Measurements from ENCODE around the gene PROSER3. TPM values are rescaled to one million over a fixed set of nuclear protein-coding genes. Genes with fewer than 3 reads are reported as not detected.

PROSER3 gene
- total RNA-seq, 4 donors from 2014 or later = 14.2 to 32.7 (median 19.9) TPM

GRCh38 chr19:35775046-35775297 lies 17.0 kb downstream of the PROSER3 start:
- no peaks in the 10 kb centered on the region for H3K27me3 ChIP-seq
- TF ChIP-seq CTCF (IDR thresholded peaks at IDR 0.05) (no peak), EP300 (IDR thresholded peaks at IDR 0.05) (no peak), POLR2A (IDR thresholded peaks at IDR 0.05) (no peak)
- no peak overlapping the region for H3K27ac ChIP-seq
- no peak for DNase-seq (ENCODE audit: low spot score in 2 of 2)
- WGBS, 2 donors = 26 to 32% methylated on average over 8 to 9 of the region's 9 CpGs
- peaks cover 0 to 30% (median 19%) of the 10 kb centered on the region in 4 donors for H3K4me1 ChIP-seq
- H3K4me3 ChIP-seq = peak overlapping the region; percentile 15 to 98 (median 84)
- no peaks in the 10 kb centered on the region for H3K9me3 ChIP-seq
- H3K36me3 ChIP-seq = peaks cover 0 to 26% (median 0%) of the 10 kb centered on the region in 3 donors

- peak within 1 kb of the TSS in 3 of 4 donors; percentile 60 to 87 (median 63) for H3K27ac ChIP-seq
- peak; percentile 99 to 100 for DNase-seq (ENCODE audit: low spot score in 2 of 2)
- peaks cover 0 to 30% (median 19%) of the 10 kb centered on the region in 4 donors for H3K4me1 ChIP-seq
- no peaks in the 10 kb centered on the region for H3K27me3 ChIP-seq
- no peaks in the 10 kb centered on the region for H3K9me3 ChIP-seq
- TF ChIP-seq POLR2A (IDR thresholded peaks at IDR 0.05) (peak in 1 of 2 donors; percentile 24), CTCF (IDR thresholded peaks at IDR 0.05) (peak in 1 of 5 experiments; percentile 17), EP300 (IDR thresholded peaks at IDR 0.05) (no peak)
- 0 to 2% methylated on average over 25 to 31 of the region's 82 CpGs for WGBS, 2 donors
- peak within 1 kb of the TSS; percentile 82 to 98 (median 88) for H3K4me3 ChIP-seq
- H3K36me3 ChIP-seq = peaks cover 0 to 32% (median 0%) of the 10 kb centered on the region in 3 donors
Observed at GRCh38 chr19:35775298-35776101, 17.5 kb downstream of the PROSER3 start, which contains the start of gene ARHGAP33. Gene ARHGAP33 (plus strand): TSS chr19:35775564. CDS start chr19:35775659, 95 bp downstream.

- Histone ChIP-seq H3K4me1 (peaks cover 0 to 30% (median 19%) of the 10 kb centered on the region in 4 donors), H3K36me3 (peaks cover 0 to 39% (median 0%) of the 10 kb centered on the region in 3 donors), H3K4me3 (peak overlapping the region; percentile 82 to 98 (median 88)), H3K9me3 (no peaks in the 10 kb centered on the region), H3K27me3 (no peaks in the 10 kb centered on the region), H3K27ac (peak overlapping the region in 3 of 4 donors; percentile 60 to 87 (median 63))
- 36 to 42% methylated on average over 13 of the region's 13 CpGs for WGBS, 2 donors
- DNase-seq (ENCODE audit: low spot score in 2 of 2) = no peak
- TF ChIP-seq EP300 (IDR thresholded peaks at IDR 0.05) (no peak), CTCF (IDR thresholded peaks at IDR 0.05) (no peak), POLR2A (IDR thresholded peaks at IDR 0.05) (no peak)
Observed at GRCh38 chr19:35776102-35776788, 18.3 kb downstream of the PROSER3 start.

GRCh38 chr19:35777086-35777841 lies 19.3 kb downstream of the PROSER3 start:
- peaks cover 0 to 49% (median 0%) of the 10 kb centered on the region in 3 donors for H3K36me3 ChIP-seq
- H3K4me1 ChIP-seq = peaks cover 0 to 30% (median 19%) of the 10 kb centered on the region in 4 donors
- no peaks in the 10 kb centered on the region for H3K27me3 ChIP-seq
- TF ChIP-seq EP300 (IDR thresholded peaks at IDR 0.05) (no peak), POLR2A (IDR thresholded peaks at IDR 0.05) (no peak), CTCF (IDR thresholded peaks at IDR 0.05) (no peak)
- H3K9me3 ChIP-seq = no peaks in the 10 kb centered on the region
- H3K27ac ChIP-seq = peak overlapping the region in 2 of 4 donors; percentile 9 to 87
- 34 to 47% methylated on average over 18 to 19 of the region's 19 CpGs for WGBS, 2 donors
- no peak overlapping the region for H3K4me3 ChIP-seq
- DNase-seq (ENCODE audit: low spot score in 2 of 2) = no peak

Data from tibial nerve (tissue), 4 donors.